ENCODE results near the gene NTM.

- TF ChIP-seq POLR2A (IDR thresholded peaks at IDR 0.05) (no peak), CTCF (IDR thresholded peaks at IDR 0.05) (no peak), EP300 (IDR thresholded peaks at IDR 0.05) (no peak)
These were observed 894.2 kb downstream of the NTM start for GRCh38 chr11:132264616-132265015.
